HCT116 (cell line): ENCODE results near the gene RPH3AL. TPM values are rescaled to one million over a fixed set of nuclear protein-coding genes. Genes with fewer than 3 reads are reported as not detected.

Experiments used
- ATAC-seq: fragments of 200-7000 bp; cut with Tn5 transposase; 2 replicates; pipeline ENCODE4 v1.9.1; 2020; ENCODE audit warnings: mild to moderate bottlenecking, moderate library complexity
- BruUV-seq: library from RNA; stranded (reverse); fragments of 400-500 nt; replicated peaks from 2 replicates; lab custom pipeline; 2021; lab: Mats Ljungman, UMichigan
- CTCF ChIA-PET: fragments of 300-600 bp; sonication (Branson Sonifier 250); formaldehyde crosslinking; loops from one replicate; lab custom pipeline; 2021; ENCODE audit warnings: antibody characterized with exemption; lab: Charles Lee
- POLR2A ChIA-PET: fragments of 300-600, 350-600 bp; sonication (Branson Sonifier 250); formaldehyde crosslinking; loops from one replicate; lab custom pipeline; 2021; ENCODE audit warnings: antibody characterized with exemption; lab: Charles Lee
- RAD21 ChIA-PET, 2 experiments: fragments of 300-600 bp; sonication (Branson Sonifier 250); formaldehyde crosslinking; loops; one replicate each; lab custom pipeline; 2023; ENCODE audit warnings: low total read pairs in 2 of 2; ENCODE audit not compliant: uncharacterized antibody in 2 of 2, unreplicated experiment in 2 of 2, low non-redundant PET in 1 of 2; lab: Charles Lee
- DNase-seq: peaks from one replicate; pipeline ENCODE4 v3.0.0-alpha.2; 2010; ENCODE audit warnings: low read depth, low spot score
- H2AFZ ChIP-seq: fragments of 200-600 bp; shearing (Covaris generic), sonication (generic); 2 replicates; pipeline ENCODE4 v1.6.1; 2017; ENCODE audit warnings: low read depth, mixed run types, mixed read lengths, antibody characterized with exemption, low read length; ENCODE audit not compliant: poor library complexity, severe bottlenecking
- H3K27ac ChIP-seq: 2 replicates; pipeline ENCODE4 v1.5.1; 2012; ENCODE audit warnings: low read depth, low read length
- H3K27me3 ChIP-seq: fragments of 200-600 bp; sonication (generic); 2 replicates; pipeline ENCODE4 v1.6.1; 2016; ENCODE audit warnings: mixed run types, low read length, mixed read lengths; ENCODE audit not compliant: insufficient read depth
- H3K36me3 ChIP-seq, 2 experiments: fragments of 200-500 bp in 1 of 2; fragments of 200-600 bp in 1 of 2; sonication (Bioruptor generic) in 1 of 2; sonication (generic) in 1 of 2; 2 replicates each; pipeline versions ENCODE4 v1.5.1 to v1.6.1; 2014 to 2016; ENCODE audit warnings: low read length in 2 of 2, inconsistent platforms in 1 of 2, mixed read lengths in 1 of 2, mixed run types in 1 of 2; ENCODE audit not compliant: insufficient read depth in 2 of 2, control insufficient read depth in 1 of 2
- H3K4me1 ChIP-seq, 2 experiments: fragments of 200-600 bp in 1 of 2; sonication (generic) in 1 of 2; 2 replicates each; pipeline versions ENCODE4 v1.5.1 to v1.6.1; 2012 to 2017; ENCODE audit warnings: low read length in 2 of 2, inconsistent platforms in 1 of 2, mild to moderate bottlenecking in 1 of 2, mixed read lengths in 1 of 2, mixed run types in 1 of 2, moderate library complexity in 1 of 2; ENCODE audit not compliant: insufficient read depth in 2 of 2, control insufficient read depth in 1 of 2
- H3K4me2 ChIP-seq: fragments of 200-600 bp; sonication (generic); 2 replicates; pipeline ENCODE4 v1.6.1; 2017; ENCODE audit warnings: mixed run types, low read length, mixed read lengths
- H3K4me3 ChIP-seq, 2 experiments: fragments of 200-600 bp in 1 of 2; sonication (generic) in 1 of 2; replicated peaks in 1 of 2; 2 replicates each; pipeline ENCODE4 v1.5.1; 2011 to 2016; ENCODE audit warnings: low read length in 2 of 2, control low read depth in 1 of 2, low read depth in 1 of 2, mild to moderate bottlenecking in 1 of 2, mixed read lengths in 1 of 2, mixed run types in 1 of 2
- H3K79me2 ChIP-seq: fragments of 200-600 bp; sonication (generic); 2 replicates; pipeline ENCODE4 v1.6.1; 2017; ENCODE audit warnings: mild to moderate bottlenecking, mixed run types, low read length, moderate library complexity, mixed read lengths; ENCODE audit not compliant: insufficient read depth
- H3K9ac ChIP-seq: fragments of 200-600 bp; sonication (generic); 2 replicates; pipeline ENCODE4 v1.6.1; 2016; ENCODE audit warnings: low read length, mixed read lengths
- H3K9me2 ChIP-seq: fragments of 200-600 bp; sonication (generic), shearing (Covaris generic); 2 replicates; pipeline ENCODE4 v1.6.1; 2017; ENCODE audit warnings: mixed run types, mild to moderate bottlenecking, moderate library complexity; ENCODE audit not compliant: insufficient read depth
- H3K9me3 ChIP-seq, 2 experiments: fragments of 200-500 bp in 1 of 2; fragments of 200-600 bp in 1 of 2; sonication (Bioruptor generic) in 1 of 2; sonication (generic) in 1 of 2; 2 replicates each; pipeline ENCODE4 v1.6.1; 2014 to 2017; ENCODE audit warnings: low read length in 2 of 2, mixed read lengths in 2 of 2, inconsistent platforms in 1 of 2, low read depth in 1 of 2, mild to moderate bottlenecking in 1 of 2, mixed run types in 1 of 2, moderate library complexity in 1 of 2; ENCODE audit not compliant: control insufficient read depth in 1 of 2, insufficient read depth in 1 of 2
- H4K20me1 ChIP-seq: fragments of 200-600 bp; sonication (generic), shearing (Covaris generic); 2 replicates; pipeline ENCODE4 v1.6.1; 2017; ENCODE audit warnings: mixed run types, mild to moderate bottlenecking, moderate library complexity; ENCODE audit not compliant: insufficient read depth
- ATF3 ChIP-seq: IDR thresholded peaks from 2 replicates; pipeline ENCODE4 v1.6.1; 2012
- CBX3 ChIP-seq: IDR thresholded peaks from 2 replicates; pipeline ENCODE4 v1.6.1; 2012; ENCODE audit warnings: low read depth
- CEBPB ChIP-seq: IDR thresholded peaks from 2 replicates; pipeline ENCODE4 v1.6.1; 2012; ENCODE audit warnings: low read depth
- CTCF ChIP-seq, 3 experiments: fragments of 200-600 bp in 1 of 3; sonication (generic) in 1 of 3; IDR thresholded peaks in 2 of 3; conservative IDR thresholded peaks in 1 of 3; 2 replicates each; pipeline ENCODE4 v1.5.1; 2012 to 2017; ENCODE audit warnings: low read depth in 2 of 3, low read length in 2 of 3, antibody characterized with exemption in 1 of 3, borderline replicate concordance in 1 of 3, control low read depth in 1 of 3, mild to moderate bottlenecking in 1 of 3, mixed read lengths in 1 of 3, mixed run types in 1 of 3, moderate library complexity in 1 of 3; ENCODE audit not compliant: insufficient read depth in 1 of 3
- EGR1 ChIP-seq: IDR thresholded peaks from 2 replicates; pipeline ENCODE4 v1.6.1; 2012; ENCODE audit warnings: low read depth
- ELF1 ChIP-seq: IDR thresholded peaks from 2 replicates; pipeline ENCODE4 v1.6.1; 2012; ENCODE audit warnings: low read depth, borderline replicate concordance
- EZH2 ChIP-seq: fragments of 200-600 bp; sonication (generic); IDR thresholded peaks from 2 replicates; pipeline ENCODE4 v1.6.1; 2017; ENCODE audit warnings: antibody characterized with exemption, mixed run types
- EZH2phosphoT487 ChIP-seq: fragments of 200-600 bp; IDR thresholded peaks from 2 replicates; pipeline ENCODE4 v1.6.1; 2018; ENCODE audit warnings: antibody characterized with exemption, borderline replicate concordance
- FOSL1 ChIP-seq: IDR thresholded peaks from 2 replicates; pipeline ENCODE4 v1.6.1; 2012; ENCODE audit warnings: low read depth
- MAX ChIP-seq: IDR thresholded peaks from 2 replicates; pipeline ENCODE4 v1.6.1; 2012
- POLR2A ChIP-seq: IDR thresholded peaks from 2 replicates; pipeline ENCODE4 v1.7.0; 2011; ENCODE audit warnings: borderline replicate concordance; ENCODE audit not compliant: insufficient read depth, insufficient read length; ENCODE audit errors: extremely low read depth
- POLR2AphosphoS5 ChIP-seq: IDR thresholded peaks from 2 replicates; pipeline ENCODE4 v1.6.1; 2011; ENCODE audit warnings: mild to moderate bottlenecking, low read depth, low read length, moderate library complexity
- RAD21 ChIP-seq: IDR thresholded peaks from 2 replicates; pipeline ENCODE4 v1.6.1; 2012; ENCODE audit warnings: low read depth, mild to moderate bottlenecking
- REST ChIP-seq: IDR thresholded peaks from 2 replicates; pipeline ENCODE4 v1.6.1; 2012; ENCODE audit warnings: low read depth
- SIN3A ChIP-seq: IDR thresholded peaks from 2 replicates; pipeline ENCODE4 v1.6.1; 2012; ENCODE audit warnings: low read depth
- SRF ChIP-seq: IDR thresholded peaks from 2 replicates; pipeline ENCODE4 v1.6.1; 2012; ENCODE audit warnings: low read depth
- TCF7L2 ChIP-seq: IDR thresholded peaks from 2 replicates; pipeline ENCODE4 v1.7.0; 2011; ENCODE audit warnings: borderline replicate concordance, inconsistent platforms; ENCODE audit not compliant: insufficient read depth, insufficient read length; ENCODE audit errors: extremely low read depth
- ZBTB33 ChIP-seq: IDR thresholded peaks from 2 replicates; pipeline ENCODE4 v1.6.1; 2011; ENCODE audit warnings: mild to moderate bottlenecking, low read length, moderate library complexity; ENCODE audit not compliant: insufficient replicate concordance; ENCODE audit errors: extremely low read depth
- ZFX ChIP-seq: fragments of 450-650 bp; IDR thresholded peaks from 2 replicates; pipeline ENCODE4 v1.6.1; 2017
- ZNF274 ChIP-seq: fragments of 200-500 bp; sonication (Bioruptor generic); IDR thresholded peaks from 2 replicates; pipeline ENCODE4 v1.6.1; 2014; ENCODE audit warnings: mild to moderate bottlenecking, low read depth, low read length, inconsistent platforms
- intact Hi-C: fragments of 100-400 bp; cut with micrococcal nuclease; formaldehyde crosslinking; loops from 2 replicates; pipeline ENCODE4 v1.10.0; 2022
- total RNA-seq: library from RNA; stranded (reverse); gene quantifications from one replicate; pipeline ENCODE4 v1.2.1, GENCODE V29; 2021; ENCODE audit not compliant: unreplicated experiment

RPH3AL gene
- total RNA-seq, 1 experiment from 2014 or later = 17.0 TPM

GRCh38 chr17:292016-292415, 60.6 kb downstream of the RPH3AL start:
- Histone ChIP-seq H3K4me2 (no peak overlapping the region), H4K20me1 (no peaks in the 10 kb centered on the region), H3K79me2 (no peaks in the 10 kb centered on the region), H3K9ac (no peak overlapping the region), H3K27ac (no peak overlapping the region), H3K4me3 (no peak overlapping the region), H3K9me2 (no peaks in the 10 kb centered on the region), H3K27me3 (no peaks in the 10 kb centered on the region), H3K9me3 (no peaks in the 10 kb centered on the region), H3K36me3 (no peaks in the 10 kb centered on the region), H2AFZ (no peak overlapping the region), H3K4me1 (no peaks in the 10 kb centered on the region)
- BruUV-seq = no TSS peak
- ChIA-PET RAD21 (no interaction called here), CTCF (no interaction called here), POLR2A (no interaction called here)
- DNase-seq (no peak), ATAC-seq (no peak)
- TF ChIP-seq SIN3A (no peak), TCF7L2 (no peak), SRF (no peak), CTCF (IDR thresholded peaks at IDR 0.05 in 2 of 3, conservative IDR thresholded peaks at IDR 0.05 in 1 of 3; ENCODE audit: borderline replicate concordance in 1 of 3, insufficient read depth in 1 of 3, low read depth in 2 of 3, low read length in 2 of 3) (no peak), FOSL1 (no peak), REST (no peak), ZFX (no peak), EGR1 (no peak), RAD21 (no peak), CBX3 (no peak), EZH2 (no peak), MAX (no peak), ZBTB33 (no peak), POLR2A (no peak), ATF3 (no peak), ELF1 (no peak), POLR2AphosphoS5 (no peak), EZH2phosphoT487 (no peak), ZNF274 (no peak), CEBPB (no peak)
- intact Hi-C loops = no loop called here
